Endothelial cell of umbilical vein (primary cell): ENCODE results near the gene KRTAP4-12. TPM values are rescaled to one million over a fixed set of nuclear protein-coding genes. Genes with fewer than 3 reads are reported as not detected.

Experiments used
- BruUV-seq: library from RNA; stranded (reverse); fragments of 400-500 nt; replicated peaks from 2 replicates; lab custom pipeline; 2021; lab: Mats Ljungman, UMichigan
- CTCF ChIA-PET: fragments of 300-600, 350-600 bp; sonication (Branson Sonifier 250); formaldehyde crosslinking; loops from one replicate; lab custom pipeline; 2021; ENCODE audit warnings: antibody characterized with exemption, inconsistent platforms; lab: Charles Lee
- POLR2A ChIA-PET: fragments of 300-600, 350-600 bp; sonication (Branson Sonifier 250); formaldehyde crosslinking; loops from one replicate; lab custom pipeline; 2021; ENCODE audit warnings: antibody characterized with exemption, inconsistent platforms; lab: Charles Lee
- DNase-seq: peaks from one replicate; pipeline ENCODE4 v3.0.0-alpha.2; 2011; ENCODE audit warnings: low read depth, low spot score
- FAIRE-seq: peaks from 2 replicates; lab custom pipeline; 2011; peaks lifted over from hg19 to GRCh38; lab: Jason Lieb, UNC
- H2AFZ ChIP-seq: 2 replicates; pipeline ENCODE4 v1.6.0; 2012; ENCODE audit warnings: low read depth, low read length, control low read depth, inconsistent platforms
- H3K27ac ChIP-seq: 2 replicates; pipeline ENCODE4 v1.5.1; 2011; ENCODE audit warnings: low read depth, mild to moderate bottlenecking, control low read depth, low read length, moderate library complexity; ENCODE audit not compliant: insufficient read depth
- H3K27me3 ChIP-seq, 2 experiments: 2 replicates each; pipeline versions ENCODE4 v1.6.0 to v1.6.1; 2011; ENCODE audit warnings: low read length in 2 of 2, mixed read lengths in 1 of 2; ENCODE audit not compliant: control insufficient read depth in 2 of 2, insufficient read depth in 2 of 2
- H3K36me3 ChIP-seq, 2 experiments: 2 replicates in 1 of 2; 3 replicates in 1 of 2; pipeline ENCODE4 v1.5.1; 2011; ENCODE audit warnings: low read length in 2 of 2, mild to moderate bottlenecking in 1 of 2, moderate library complexity in 1 of 2; ENCODE audit not compliant: control insufficient read depth in 2 of 2, insufficient read depth in 2 of 2; ENCODE audit errors: extremely low read depth in 1 of 2
- H3K4me1 ChIP-seq: 3 replicates; pipeline ENCODE4 v1.5.1; 2011; ENCODE audit warnings: mild to moderate bottlenecking, low read length; ENCODE audit not compliant: control insufficient read depth, insufficient read depth; ENCODE audit errors: extremely low read depth
- H3K4me2 ChIP-seq: 2 replicates; pipeline ENCODE4 v1.6.1; 2011; ENCODE audit warnings: low read length, control low read depth, mixed read lengths; ENCODE audit not compliant: insufficient read depth
- H3K4me3 ChIP-seq, 3 experiments: fragments of 200-600 bp in 1 of 3; sonication (generic), shearing (Covaris generic) in 1 of 3; replicated peaks in 1 of 3; 2 replicates each; pipeline ENCODE4 v1.5.1; 2011 to 2016; ENCODE audit warnings: control low read depth in 3 of 3, low read length in 3 of 3, mild to moderate bottlenecking in 2 of 3, inconsistent platforms in 1 of 3, low read depth in 1 of 3, moderate library complexity in 1 of 3; ENCODE audit not compliant: insufficient read depth in 1 of 3
- H3K79me2 ChIP-seq: 2 replicates; pipeline ENCODE4 v1.6.0; 2012; ENCODE audit warnings: low read length, inconsistent platforms; ENCODE audit not compliant: control insufficient read depth, insufficient read depth
- H3K9ac ChIP-seq: replicated peaks from 2 replicates; pipeline ENCODE3; 2011; ENCODE audit warnings: low read length, control low read depth; ENCODE audit not compliant: insufficient read depth; ENCODE audit errors: extremely low read depth
- H3K9me1 ChIP-seq: replicated peaks from 3 replicates; pipeline ENCODE4 v1.6.0; 2011; ENCODE audit warnings: mild to moderate bottlenecking, low read length; ENCODE audit not compliant: control insufficient read depth, insufficient read depth; ENCODE audit errors: extremely low read depth
- H3K9me3 ChIP-seq: replicated peaks from 2 replicates; pipeline ENCODE4 v1.5.1; 2012; ENCODE audit warnings: low read length, inconsistent platforms; ENCODE audit not compliant: control insufficient read depth, insufficient read depth
- H4K20me1 ChIP-seq: replicated peaks from 2 replicates; pipeline ENCODE3; 2011; ENCODE audit warnings: mild to moderate bottlenecking, low read length; ENCODE audit not compliant: control insufficient read depth, insufficient read depth; ENCODE audit errors: extremely low read depth
- CTCF ChIP-seq, 2 donors: IDR thresholded peaks; 1 replicate in 1 of 2; 2 replicates in 1 of 2; pipeline ENCODE4 v1.5.1; 2011; ENCODE audit warnings: low read length in 2 of 2, mild to moderate bottlenecking in 2 of 2, moderate library complexity in 2 of 2, control low read depth in 1 of 2, inconsistent platforms in 1 of 2, low read depth in 1 of 2; ENCODE audit not compliant: insufficient read depth in 1 of 2; ENCODE audit errors: extremely low read depth in 1 of 2
- EZH2 ChIP-seq: IDR thresholded peaks from 2 replicates; pipeline ENCODE4 v1.6.1; 2012; ENCODE audit warnings: borderline replicate concordance, low read depth, mild to moderate bottlenecking, moderate library complexity, low read length, inconsistent platforms; ENCODE audit not compliant: severe bottlenecking
- FOS ChIP-seq: IDR thresholded peaks from 2 replicates; pipeline ENCODE4 v1.6.1; 2011; ENCODE audit warnings: mild to moderate bottlenecking, low read length, moderate library complexity, borderline replicate concordance; ENCODE audit not compliant: insufficient read depth
- GATA2 ChIP-seq: IDR thresholded peaks from 2 replicates; pipeline ENCODE4 v1.7.0; 2011; ENCODE audit warnings: low read depth, mild to moderate bottlenecking, moderate library complexity, mixed read lengths, low read length; ENCODE audit not compliant: insufficient read length, insufficient read depth
- JUN ChIP-seq: IDR thresholded peaks from 2 replicates; pipeline ENCODE4 v1.6.1; 2011; ENCODE audit warnings: borderline replicate concordance, low read depth; ENCODE audit not compliant: insufficient read length, insufficient read depth
- MAX ChIP-seq: IDR thresholded peaks from 2 replicates; pipeline ENCODE4 v1.6.1; 2011; ENCODE audit not compliant: insufficient read depth, insufficient read length
- MYC ChIP-seq: IDR thresholded peaks from one replicate; pipeline ENCODE4 v1.6.1; 2011; ENCODE audit warnings: mild to moderate bottlenecking, low read depth, low read length
- POLR2A ChIP-seq: IDR thresholded peaks from 2 replicates; pipeline ENCODE4 v1.6.1; 2012; ENCODE audit warnings: low read depth, mild to moderate bottlenecking, control low read depth, low read length
- POLR2AphosphoS5 ChIP-seq: IDR thresholded peaks from 2 replicates; pipeline ENCODE4 v1.6.1; 2012; ENCODE audit warnings: low read depth, mild to moderate bottlenecking, control low read depth, low read length, moderate library complexity; ENCODE audit not compliant: insufficient read depth
- dilution Hi-C: fragments of 300-500 bp; cut with MboI; formaldehyde crosslinking; loops from one replicate; pipeline ENCODE4 v1.15.0; 2019; ENCODE audit warnings: low sequenced_read_pairs; ENCODE audit not compliant: extremely low pct_ligation_motif_present
- intact Hi-C: fragments of 100-400 bp; cut with micrococcal nuclease; formaldehyde crosslinking; loops from one replicate; pipeline ENCODE4 v1.10.0; 2022
- polyA plus RNA-seq, 4 experiments: library from polyadenylated mRNA; depleted of rRNA in 3 of 4; stranded (reverse) in 3 of 4; unstranded in 1 of 4; fragments of >200 nt; gene quantifications; 2 replicates each; pipeline versions ENCODE4 v1.2.1 to v1.2.3, GENCODE V29; 2011 to 2012; ENCODE audit warnings: missing spikeins in 1 of 4
- total RNA-seq: library from RNA; stranded (reverse); gene quantifications from 2 replicates; pipeline ENCODE4 v1.2.3, GENCODE V29; 2021

KRTAP4-12 gene
- total and polyA plus RNA-seq, 2 donors (not counting 3 experiments of a cell fraction or from before 2014, with no cell fraction given), result not detected

- no peak overlapping the region for H3K27ac ChIP-seq
- FAIRE-seq (no peak), DNase-seq (no peak)
- no peak overlapping the region for H2AFZ ChIP-seq
- H3K9me3 ChIP-seq, result no peaks in the 10 kb centered on the region
- H3K79me2 ChIP-seq, result no peaks in the 10 kb centered on the region
- H4K20me1 ChIP-seq, result no peaks in the 10 kb centered on the region
- CTCF ChIA-PET, result no interaction called here
- intact Hi-C loops (no loop called here), dilution Hi-C loops (no loop called here)
- TF ChIP-seq POLR2A, result no peak
- no TSS peak for BruUV-seq
- H3K4me2 ChIP-seq, result no peak overlapping the region
- no peaks in the 10 kb centered on the region for H3K36me3 ChIP-seq
- no peaks in the 10 kb centered on the region for H3K9me1 ChIP-seq
- no peak overlapping the region for H3K4me3 ChIP-seq
- POLR2A ChIA-PET, result no interaction called here
- peaks cover 0 to 5% of the 10 kb centered on the region in 2 experiments for H3K27me3 ChIP-seq
- peaks cover 3% of the 10 kb centered on the region for H3K4me1 ChIP-seq
- no peak overlapping the region for H3K9ac ChIP-seq
Observed at GRCh38 chr17:41116297-41116696, 7.7 kb downstream of the KRTAP4-12 start.

- no peaks in the 10 kb centered on the region for H3K4me1 ChIP-seq
- CTCF ChIA-PET, result no interaction called here
- no TSS peak for BruUV-seq
- no peak overlapping the region for H3K9ac ChIP-seq
- H3K27ac ChIP-seq, result no peak overlapping the region
- no peaks in the 10 kb centered on the region for H4K20me1 ChIP-seq
- TF ChIP-seq MAX (no peak), MYC (no peak), CTCF (IDR thresholded peaks at IDR 0.05; ENCODE audit: extremely low read depth in 1 of 2, insufficient read depth in 1 of 2, low read depth in 1 of 2, low read length in 2 of 2) (no peak), FOS (no peak), GATA2 (no peak), POLR2A (no peak), EZH2 (no peak), JUN (no peak), POLR2AphosphoS5 (no peak)
- peaks cover 0 to 5% of the 10 kb centered on the region in 2 experiments for H3K27me3 ChIP-seq
- H3K9me1 ChIP-seq, result no peaks in the 10 kb centered on the region
- H2AFZ ChIP-seq, result no peak overlapping the region
- H3K79me2 ChIP-seq, result no peaks in the 10 kb centered on the region
- intact Hi-C loops (no loop called here), dilution Hi-C loops (no loop called here)
- DNase-seq, result no peak
- no peak overlapping the region for H3K4me3 ChIP-seq
- H3K9me3 ChIP-seq, result no peaks in the 10 kb centered on the region
- POLR2A ChIA-PET, result no interaction called here
- no peak for FAIRE-seq
- no peak overlapping the region for H3K4me2 ChIP-seq
- no peaks in the 10 kb centered on the region for H3K36me3 ChIP-seq
Observed at GRCh38 chr17:41111151-41111885, 12.7 kb downstream of the KRTAP4-12 start.
